ENCODE results near the gene COPE. TPM values are rescaled to one million over a fixed set of nuclear protein-coding genes. Genes with fewer than 3 reads are reported as not detected.

Gene COPE
- total RNA-seq, 2 experiments from 2014 or later: 218 to 258 TPM

DNA sequence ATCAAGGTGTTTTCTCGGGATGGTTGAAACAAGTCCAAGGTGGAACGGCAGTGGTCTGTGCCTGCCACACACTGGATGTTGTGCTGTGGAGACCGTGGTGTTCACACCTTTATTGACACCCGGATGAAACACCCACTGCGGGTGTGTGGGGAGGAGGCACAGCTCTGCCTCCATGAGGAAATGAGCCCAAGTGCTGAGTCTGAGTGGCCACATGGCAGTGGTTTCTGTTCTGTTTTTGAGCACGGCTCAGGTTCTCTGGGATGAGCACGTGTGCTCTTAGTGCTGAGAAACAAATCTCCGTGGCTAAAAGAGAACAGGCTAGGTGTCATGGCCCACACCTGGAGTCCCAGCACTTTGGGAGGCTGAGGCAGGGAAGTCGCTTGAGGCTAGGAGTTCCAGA lies 58.0 kb downstream of the COPE start:
- no peak for DNase-seq
- Mint-ChIP-seq H3K36me3 (ENCODE audit: low read depth) (peaks cover 48% of the 10 kb centered on the region), H3K9me3 (no peaks in the 10 kb centered on the region), H3K27me3 (no peaks in the 10 kb centered on the region), H3K27ac (peak overlapping the region; percentile 9), H3K4me3 (no peak overlapping the region), H3K4me1 (no peaks in the 10 kb centered on the region)
- ChIA-PET POLR2A (interaction anchor here (0.6 kb wide), 1 partner anchor 127 kb away, joined by 3 read pairs; no protein-coding TSS in a partner anchor), CTCF (interaction anchor here (2.3 kb wide), 1 partner anchor 10 kb away, joined by 6 read pairs; no protein-coding TSS in a partner anchor)

DNA sequence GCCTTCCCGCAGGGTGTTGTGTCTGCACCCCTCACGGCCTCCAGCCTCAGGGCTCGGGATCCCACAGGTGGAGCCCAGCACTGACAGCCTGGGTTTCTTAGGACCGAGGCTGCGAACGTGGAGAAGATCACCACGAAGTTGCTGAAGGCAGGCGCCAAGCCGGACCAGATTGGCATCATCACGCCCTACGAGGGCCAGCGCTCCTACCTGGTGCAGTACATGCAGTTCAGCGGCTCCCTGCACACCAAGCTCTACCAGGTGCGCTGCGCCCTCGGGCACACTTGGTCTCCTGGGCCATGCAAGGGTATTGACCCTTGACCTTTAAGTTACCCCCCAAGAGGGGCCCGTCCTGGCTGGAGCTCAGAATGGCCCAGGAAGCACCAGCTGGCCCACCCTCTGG lies 58.5 kb downstream of the COPE start:
- Mint-ChIP-seq H3K36me3 (ENCODE audit: low read depth) (peaks cover 47% of the 10 kb centered on the region), H3K27me3 (no peaks in the 10 kb centered on the region), H3K4me1 (no peaks in the 10 kb centered on the region), H3K9me3 (no peaks in the 10 kb centered on the region), H3K4me3 (no peak overlapping the region), H3K27ac (peak overlapping the region; percentile 71)
- ChIA-PET POLR2A (interaction anchor here (0.6 kb wide), 1 partner anchor 128 kb away, joined by 3 read pairs; no protein-coding TSS in a partner anchor), CTCF (interaction anchor here (2.3 kb wide), 1 partner anchor 10 kb away, joined by 6 read pairs; no protein-coding TSS in a partner anchor)
- DNase-seq: no peak

DNA sequence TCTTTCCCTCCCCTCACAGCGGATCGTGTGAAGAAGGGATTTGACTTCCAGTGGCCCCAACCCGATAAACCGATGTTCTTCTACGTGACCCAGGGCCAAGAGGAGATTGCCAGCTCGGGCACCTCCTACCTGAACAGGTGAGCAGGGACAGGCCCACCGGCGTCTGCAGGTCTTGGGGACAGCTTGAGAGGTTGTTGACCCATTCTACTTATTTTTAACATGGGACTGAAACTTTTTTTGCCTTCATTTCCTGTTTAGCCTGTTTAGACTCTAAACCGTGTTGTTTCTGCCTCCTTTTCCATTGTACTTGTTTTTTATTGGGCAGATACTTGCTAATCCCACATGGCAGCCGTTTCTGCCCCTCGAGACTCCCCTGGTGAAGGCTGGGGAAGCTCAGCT lies 58.9 kb downstream of the COPE start:
- Mint-ChIP-seq H3K27me3 (no peaks in the 10 kb centered on the region), H3K27ac (no peak overlapping the region), H3K4me3 (no peak overlapping the region), H3K4me1 (no peaks in the 10 kb centered on the region), H3K36me3 (ENCODE audit: low read depth) (peaks cover 51% of the 10 kb centered on the region), H3K9me3 (no peaks in the 10 kb centered on the region)
- DNase-seq: no peak
- ChIA-PET POLR2A (no interaction called here), CTCF (interaction anchor here (2.3 kb wide), 1 partner anchor 9 kb away, joined by 6 read pairs; no protein-coding TSS in a partner anchor)

DNA sequence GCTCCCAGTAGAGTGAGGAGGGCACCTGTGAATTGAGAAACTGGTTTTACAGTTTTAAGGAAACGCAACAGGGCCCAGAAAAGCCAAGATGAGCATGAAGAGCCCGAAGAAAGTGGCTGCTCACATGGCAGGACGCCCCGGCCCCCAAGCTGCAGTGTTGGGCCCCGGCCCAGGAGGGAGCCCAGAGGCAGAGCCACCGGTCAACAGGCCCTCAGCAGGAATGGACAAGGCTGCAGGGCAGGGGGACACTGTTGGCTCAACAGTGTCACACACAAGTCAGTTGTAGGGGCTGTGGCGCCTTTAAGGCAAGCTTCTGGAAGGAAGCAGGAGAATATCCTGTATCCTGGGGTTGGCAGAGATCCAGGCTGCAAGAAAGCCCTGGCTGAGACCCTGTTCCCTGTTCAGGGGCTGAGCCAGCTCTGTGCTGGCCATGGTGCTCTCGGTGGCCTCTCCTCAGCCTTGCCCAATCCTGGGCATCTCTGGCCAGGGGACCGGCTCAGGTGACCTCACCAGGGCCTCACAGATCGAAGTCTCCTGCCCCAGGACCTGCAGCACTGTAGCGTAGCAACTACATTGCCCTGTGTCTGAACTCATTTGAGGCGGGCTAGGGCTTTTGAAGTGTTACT lies 59.4 kb downstream of the COPE start:
- ChIA-PET POLR2A (no interaction called here), CTCF (interaction anchor here (2.3 kb wide), 1 partner anchor 9 kb away, joined by 6 read pairs; no protein-coding TSS in a partner anchor)
- DNase-seq: no peak
- H3K9me3 Mint-ChIP-seq: no peaks in the 10 kb centered on the region
- peaks cover 52% of the 10 kb centered on the region for H3K36me3 Mint-ChIP-seq (ENCODE audit: low read depth)
- no peaks in the 10 kb centered on the region for H3K27me3 Mint-ChIP-seq
- no peak overlapping the region for H3K4me3 Mint-ChIP-seq
- no peaks in the 10 kb centered on the region for H3K4me1 Mint-ChIP-seq
- H3K27ac Mint-ChIP-seq: no peak overlapping the region

DNA sequence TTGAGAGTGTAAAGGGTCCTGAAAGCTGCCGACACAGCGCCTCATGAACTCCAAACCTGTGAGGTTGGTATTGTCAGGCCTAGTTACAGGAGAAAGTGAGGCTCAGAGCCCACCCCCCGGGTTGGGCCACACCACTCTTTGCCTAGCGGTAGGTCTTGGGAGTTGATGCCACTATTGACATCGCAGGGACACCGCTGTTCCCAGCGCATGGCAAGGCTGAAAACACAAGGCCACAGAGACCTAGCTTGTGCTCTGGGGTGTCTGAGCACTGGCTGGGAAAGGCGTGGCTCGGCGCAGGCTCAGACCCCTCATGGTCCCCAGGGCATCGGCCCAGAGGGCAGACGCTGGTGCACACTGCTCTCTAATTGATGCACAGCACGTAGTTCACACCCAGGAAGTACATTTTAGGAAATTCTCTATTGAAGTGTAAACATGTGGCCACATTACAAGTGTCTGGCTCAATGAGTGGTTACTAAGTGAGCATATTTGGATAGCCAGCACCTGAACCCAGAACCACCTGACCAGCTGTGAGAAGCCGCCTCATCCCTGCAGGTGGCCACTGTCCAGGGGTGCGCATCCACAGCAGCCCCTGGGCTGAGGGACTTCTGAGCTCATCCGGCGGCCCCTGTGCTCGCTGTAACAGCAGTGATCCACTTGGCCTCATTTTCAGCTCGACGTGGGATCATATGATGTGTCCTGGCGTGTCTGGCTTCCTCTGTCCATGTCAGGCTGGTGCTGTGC lies 60.1 kb downstream of the COPE start:
- Mint-ChIP-seq H3K4me1 (no peaks in the 10 kb centered on the region), H3K36me3 (ENCODE audit: low read depth) (peaks cover 52% of the 10 kb centered on the region), H3K9me3 (no peaks in the 10 kb centered on the region), H3K27ac (no peak overlapping the region), H3K27me3 (no peaks in the 10 kb centered on the region), H3K4me3 (no peak overlapping the region)
- ChIA-PET CTCF (interaction anchor here (0.7 kb wide), 1 partner anchor 8 kb away, joined by 3 read pairs; no protein-coding TSS in a partner anchor), POLR2A (no interaction called here)
- DNase-seq: no peak

DNA sequence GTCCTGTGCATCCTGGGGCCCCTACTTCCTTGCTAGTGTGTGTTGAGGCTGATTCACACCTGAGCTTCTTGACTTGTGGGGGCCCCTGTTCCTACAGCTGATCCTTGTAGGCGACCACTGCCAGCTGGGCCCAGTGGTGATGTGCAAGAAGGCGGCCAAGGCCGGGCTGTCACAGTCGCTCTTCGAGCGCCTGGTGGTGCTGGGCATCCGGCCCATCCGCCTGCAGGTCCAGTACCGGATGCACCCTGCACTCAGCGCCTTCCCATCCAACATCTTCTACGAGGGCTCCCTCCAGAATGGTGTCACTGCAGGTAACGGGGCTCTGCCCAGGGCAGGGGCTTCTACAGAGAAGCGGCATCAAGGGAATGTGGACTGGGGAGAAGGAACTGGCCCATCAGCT lies 62.0 kb downstream of the COPE start:
- Mint-ChIP-seq H3K27me3 (no peaks in the 10 kb centered on the region), H3K36me3 (ENCODE audit: low read depth) (peaks cover 57% of the 10 kb centered on the region), H3K4me1 (no peaks in the 10 kb centered on the region), H3K9me3 (no peaks in the 10 kb centered on the region), H3K4me3 (no peak overlapping the region), H3K27ac (no peak overlapping the region)
- ChIA-PET POLR2A (no interaction called here), CTCF (no interaction called here)
- no peak for DNase-seq

DNA sequence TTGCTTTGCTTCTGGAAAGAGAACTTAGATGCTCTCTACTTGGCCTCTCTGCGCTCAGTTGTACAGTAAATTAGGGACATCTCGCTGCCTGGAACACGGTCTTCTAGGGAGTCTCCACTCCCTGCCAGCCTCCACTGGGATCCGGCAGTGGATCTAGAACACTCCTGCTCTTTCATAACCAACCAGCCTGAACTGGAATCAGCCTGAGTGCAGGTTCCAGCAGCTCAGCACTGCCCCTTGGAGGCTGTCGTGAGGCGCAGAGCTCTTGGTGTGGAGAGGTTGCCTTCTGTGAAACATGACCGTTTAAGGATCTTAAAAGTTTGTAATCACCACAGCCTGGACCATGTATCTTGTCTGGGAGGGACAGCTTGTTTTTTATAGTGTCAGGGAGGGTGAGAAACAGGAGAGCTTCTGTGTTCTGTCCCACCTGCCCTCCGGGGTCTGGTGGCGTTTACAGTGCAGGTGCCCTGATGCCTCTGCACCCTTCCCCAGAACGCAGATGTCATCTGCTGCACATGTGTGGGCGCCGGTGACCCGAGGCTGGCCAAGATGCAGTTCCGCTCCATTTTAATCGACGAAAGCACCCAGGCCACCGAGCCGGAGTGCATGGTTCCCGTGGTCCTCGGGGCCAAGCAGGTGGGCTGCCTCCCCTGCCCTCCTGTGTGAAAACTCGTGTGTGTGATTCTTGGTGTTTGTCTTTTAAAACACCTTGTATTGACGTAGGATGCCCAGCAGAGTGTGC lies 62.6 kb downstream of the COPE start:
- H3K27me3 Mint-ChIP-seq: no peaks in the 10 kb centered on the region
- no peak for DNase-seq
- no peak overlapping the region for H3K27ac Mint-ChIP-seq
- ChIA-PET CTCF (interaction anchor here (1.7 kb wide), 1 partner anchor 9 kb away, joined by 5 read pairs; no protein-coding TSS in a partner anchor), POLR2A (interaction anchor here (0.9 kb wide), 1 partner anchor 13 kb away, joined by 7 read pairs; no protein-coding TSS in a partner anchor)
- H3K36me3 Mint-ChIP-seq (ENCODE audit: low read depth): peaks cover 51% of the 10 kb centered on the region
- H3K4me3 Mint-ChIP-seq: no peak overlapping the region
- H3K9me3 Mint-ChIP-seq: no peaks in the 10 kb centered on the region
- no peaks in the 10 kb centered on the region for H3K4me1 Mint-ChIP-seq

DNA sequence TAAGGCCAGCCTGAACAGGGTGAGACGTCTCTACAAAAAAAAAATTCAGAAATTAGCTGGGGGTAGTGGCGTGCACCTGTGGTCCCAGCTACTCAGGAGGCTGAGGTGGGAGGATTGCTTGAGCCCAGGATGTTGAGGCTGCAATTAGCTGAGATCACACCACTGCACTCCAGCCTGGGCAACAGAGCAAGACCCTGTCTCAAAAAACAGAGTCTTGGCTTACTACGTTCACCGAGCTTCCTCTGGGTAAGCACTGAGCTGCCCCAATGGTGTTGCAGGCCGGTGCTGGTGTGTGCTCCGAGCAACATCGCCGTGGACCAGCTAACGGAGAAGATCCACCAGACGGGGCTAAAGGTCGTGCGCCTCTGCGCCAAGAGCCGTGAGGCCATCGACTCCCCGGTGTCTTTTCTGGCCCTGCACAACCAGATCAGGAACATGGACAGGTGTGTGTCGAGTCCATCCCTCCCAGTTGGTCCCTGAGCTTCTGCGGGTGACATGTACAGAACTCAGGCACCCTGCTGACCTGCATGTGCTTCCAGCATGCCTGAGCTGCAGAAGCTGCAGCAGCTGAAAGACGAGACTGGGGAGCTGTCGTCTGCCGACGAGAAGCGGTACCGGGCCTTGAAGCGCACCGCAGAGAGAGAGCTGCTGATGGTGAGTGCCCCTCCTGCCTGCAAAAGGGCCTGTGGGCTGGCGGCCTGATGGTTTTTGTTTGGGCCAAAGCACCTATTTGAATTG lies 63.4 kb downstream of the COPE start:
- no peak overlapping the region for H3K4me3 Mint-ChIP-seq
- no peak for DNase-seq
- no peaks in the 10 kb centered on the region for H3K27me3 Mint-ChIP-seq
- no peaks in the 10 kb centered on the region for H3K4me1 Mint-ChIP-seq
- peaks cover 50% of the 10 kb centered on the region for H3K36me3 Mint-ChIP-seq (ENCODE audit: low read depth)
- no peaks in the 10 kb centered on the region for H3K9me3 Mint-ChIP-seq
- CTCF ChIA-PET: interaction anchor here (0.5 to 1.7 kb wide), 4 partner anchors 9 to 1078 kb away, joined by 3 to 5 read pairs (median 4); no protein-coding TSS in a partner anchor
- POLR2A ChIA-PET: interaction anchor here (0.9 kb wide), 1 partner anchor 12 kb away, joined by 7 read pairs; no protein-coding TSS in a partner anchor
- H3K27ac Mint-ChIP-seq: no peak overlapping the region

DNA sequence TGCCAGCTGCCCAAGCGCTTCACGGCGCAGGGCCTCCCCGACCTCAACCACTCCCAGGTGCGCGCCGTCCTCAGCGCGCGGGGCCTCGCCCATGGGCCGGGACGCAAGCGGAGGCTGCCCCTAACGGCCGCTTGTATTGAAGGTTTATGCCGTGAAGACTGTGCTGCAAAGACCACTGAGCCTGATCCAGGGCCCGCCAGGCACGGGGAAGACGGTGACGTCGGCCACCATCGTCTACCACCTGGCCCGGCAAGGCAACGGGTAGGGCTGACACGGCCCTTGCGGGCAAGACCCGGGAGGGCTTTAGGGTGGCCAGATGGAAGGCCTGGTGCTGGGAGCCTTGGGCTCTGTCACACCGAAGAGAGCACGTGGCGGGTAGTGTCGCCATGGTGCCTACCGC lies 64.2 kb downstream of the COPE start:
- H3K9me3 Mint-ChIP-seq: no peaks in the 10 kb centered on the region
- no peak overlapping the region for H3K27ac Mint-ChIP-seq
- peaks cover 50% of the 10 kb centered on the region for H3K36me3 Mint-ChIP-seq (ENCODE audit: low read depth)
- no peak overlapping the region for H3K4me3 Mint-ChIP-seq
- H3K27me3 Mint-ChIP-seq: no peaks in the 10 kb centered on the region
- H3K4me1 Mint-ChIP-seq: peaks cover 4% of the 10 kb centered on the region
- DNase-seq: no peak
- POLR2A ChIA-PET: no interaction called here
- CTCF ChIA-PET: interaction anchor here (1.0 to 1.7 kb wide), 2 partner anchors 8 to 11 kb away, joined by 4 to 5 read pairs; no protein-coding TSS in a partner anchor

DNA sequence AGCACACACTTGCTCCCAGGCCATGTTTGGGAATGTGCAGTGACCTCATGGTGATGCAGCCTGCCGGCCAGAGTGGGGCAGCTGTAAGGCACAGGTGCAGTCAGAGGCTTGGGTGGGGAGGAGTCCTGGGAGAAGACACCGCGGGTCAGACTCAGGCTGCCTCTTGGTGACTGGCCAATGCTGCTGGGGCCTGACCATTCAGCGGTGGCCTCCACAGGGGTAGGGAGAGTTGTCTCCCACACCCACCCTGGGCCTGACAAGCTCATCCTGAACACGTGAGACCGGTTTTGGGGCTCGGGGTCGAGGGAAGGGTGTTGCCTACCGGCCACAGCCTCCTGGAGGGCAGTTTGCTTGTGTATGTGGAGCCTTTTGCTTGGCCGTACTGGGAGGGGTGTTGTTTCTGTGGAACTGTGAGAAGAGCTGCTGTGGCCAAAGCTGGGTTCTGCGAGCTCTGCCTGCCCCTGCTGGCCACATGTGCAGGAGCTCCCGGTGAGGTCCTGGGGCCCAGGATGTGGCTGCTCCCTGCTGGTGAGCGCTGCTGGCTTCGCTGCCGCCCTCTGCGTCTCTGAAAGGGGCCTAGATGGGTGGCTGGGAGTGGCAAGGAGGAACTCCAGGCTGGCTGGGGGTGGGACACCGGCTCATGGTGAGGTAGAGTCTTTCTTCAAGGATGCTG lies 65.3 kb downstream of the COPE start:
- ChIA-PET POLR2A (no interaction called here), CTCF (no interaction called here)
- Mint-ChIP-seq H3K4me1 (peaks cover 12% of the 10 kb centered on the region), H3K36me3 (ENCODE audit: low read depth) (peaks cover 52% of the 10 kb centered on the region), H3K27ac (no peak overlapping the region), H3K9me3 (no peaks in the 10 kb centered on the region), H3K4me3 (no peak overlapping the region), H3K27me3 (no peaks in the 10 kb centered on the region)
- DNase-seq: no peak

DNA sequence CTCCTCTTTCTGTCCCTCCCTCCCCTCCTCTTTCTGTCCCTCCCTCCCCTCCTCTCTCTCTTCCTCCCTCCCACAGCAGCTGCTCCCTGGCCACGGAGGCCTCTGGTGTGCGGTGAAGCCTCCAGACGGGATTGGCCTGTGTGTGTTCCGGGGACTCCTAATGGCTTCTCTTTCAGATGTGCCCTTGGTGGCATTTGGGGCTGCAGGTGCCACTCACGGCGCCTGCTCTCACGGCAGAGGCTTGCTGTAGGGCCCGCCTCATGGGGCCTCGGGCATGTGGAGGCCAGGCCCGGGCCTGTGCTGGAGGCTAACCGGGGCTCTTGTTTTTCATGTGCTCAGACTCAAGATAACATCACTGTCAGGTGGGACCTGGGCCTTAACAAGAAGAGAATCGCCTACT lies 66.5 kb downstream of the COPE start:
- ChIA-PET CTCF (no interaction called here), POLR2A (no interaction called here)
- peaks cover 23% of the 10 kb centered on the region for H3K4me1 Mint-ChIP-seq
- H3K27me3 Mint-ChIP-seq: no peaks in the 10 kb centered on the region
- peaks cover 57% of the 10 kb centered on the region for H3K36me3 Mint-ChIP-seq (ENCODE audit: low read depth)
- H3K27ac Mint-ChIP-seq: no peak overlapping the region
- no peak for DNase-seq
- no peaks in the 10 kb centered on the region for H3K9me3 Mint-ChIP-seq
- H3K4me3 Mint-ChIP-seq: no peak overlapping the region
